NCI-H1105 (cell line): ENCODE results near the gene UNG.
"Not testable (repeated sequence)": the region's sequence is repeated elsewhere in the genome, so short reads cannot be mapped to it uniquely, and the experiment has no call there.

ENCODE experiments used
- DNase-seq: peaks from one replicate; lab custom pipeline; 2025; lab: John Stamatoyannopoulos, UW

UNG gene

DNA sequence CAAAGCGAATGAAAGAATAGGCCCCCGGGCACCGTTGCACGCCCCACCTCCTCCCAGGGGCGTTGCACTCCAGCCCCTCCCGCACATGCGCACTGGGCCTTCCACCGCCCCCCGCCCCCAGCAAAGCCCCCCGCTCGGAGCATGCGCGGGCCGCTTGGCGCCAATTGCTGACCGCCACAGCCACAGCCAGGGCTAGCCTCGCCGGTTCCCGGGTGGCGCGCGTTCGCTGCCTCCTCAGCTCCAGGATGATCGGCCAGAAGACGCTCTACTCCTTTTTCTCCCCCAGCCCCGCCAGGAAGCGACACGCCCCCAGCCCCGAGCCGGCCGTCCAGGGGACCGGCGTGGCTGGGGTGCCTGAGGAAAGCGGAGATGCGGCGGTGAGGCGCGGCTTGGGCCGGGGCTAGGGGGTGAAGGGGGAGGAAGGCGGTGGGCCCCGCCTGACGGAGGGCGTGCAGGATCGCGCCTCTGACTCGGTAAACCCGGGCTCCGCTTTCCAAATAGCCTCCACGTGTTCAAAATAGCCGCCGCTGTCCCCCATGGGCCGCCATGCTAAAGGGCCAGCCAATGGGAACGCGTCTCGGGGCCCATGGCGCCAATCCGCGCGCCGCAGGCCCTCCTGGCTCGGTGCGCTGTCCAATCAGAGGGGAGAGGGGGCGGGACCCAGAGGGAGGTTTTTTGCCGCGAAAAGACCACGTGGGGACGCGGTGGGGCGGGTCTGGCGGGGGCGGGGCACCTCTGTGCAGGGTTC lies at the start of gene UNG:
Gene UNG, plus strand, starts transcription at position 163 of the 748 bp plus-strand sequence. Its CDS starts 83 bp downstream, at position 246.
- peak; percentile 98 for DNase-seq

DNA sequence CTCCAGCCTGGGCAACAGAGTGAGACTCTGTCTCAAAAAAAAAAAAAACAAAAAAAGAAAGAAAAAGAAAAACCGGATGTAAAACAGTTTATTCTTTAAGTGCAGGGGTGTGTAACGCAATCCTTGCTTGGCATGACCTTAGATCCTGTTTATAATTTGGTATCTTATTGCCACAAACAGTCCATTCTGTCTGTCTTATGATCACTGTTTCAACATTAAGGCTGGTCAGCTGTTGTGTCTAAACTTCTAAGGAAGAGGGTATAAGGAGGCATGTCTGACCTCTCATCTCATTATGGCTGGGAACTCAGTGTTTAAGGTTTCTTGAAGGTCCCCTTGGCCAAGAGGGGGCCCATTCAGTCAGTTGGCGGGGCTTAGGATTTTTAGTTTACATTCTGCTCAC lies 48.7 kb upstream of the UNG start:
- DNase-seq = not testable (repeated sequence)

DNA sequence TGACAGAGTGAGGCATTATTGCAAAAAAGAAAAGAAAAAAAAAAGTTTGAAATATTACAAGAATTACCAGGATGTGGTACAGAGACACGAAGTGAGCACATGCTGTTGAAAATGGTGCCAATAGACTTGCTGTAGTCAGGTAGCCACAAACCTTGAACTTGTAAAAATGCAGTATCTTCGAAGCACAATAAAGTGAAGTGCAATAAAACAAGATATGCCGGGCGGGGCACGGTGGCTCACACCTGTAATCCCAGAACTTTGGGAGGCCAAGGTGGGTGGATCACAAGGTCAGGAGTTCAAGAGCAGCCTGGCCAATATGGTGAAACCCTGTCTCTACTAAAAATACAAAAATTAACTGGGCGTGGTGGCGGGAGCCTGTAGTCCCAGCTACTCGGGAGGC lies 47.6 kb upstream of the UNG start:
- not testable (repeated sequence) for DNase-seq

DNA sequence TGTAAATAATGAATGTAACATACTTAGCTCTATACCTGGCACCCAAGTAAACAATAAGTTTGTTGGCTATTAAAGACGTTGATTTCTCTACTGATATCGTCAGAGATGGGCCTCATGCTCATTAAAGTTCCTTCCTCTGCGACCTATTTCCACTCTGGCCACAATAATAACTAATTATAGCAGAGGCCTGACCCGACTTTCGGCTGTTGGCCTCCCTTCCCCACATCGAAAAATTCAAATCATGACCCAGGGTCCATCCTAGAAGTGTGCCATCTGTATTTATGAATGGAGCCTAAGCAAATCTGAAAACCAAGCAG lies 45.3 kb upstream of the UNG start:
- no peak for DNase-seq

DNA sequence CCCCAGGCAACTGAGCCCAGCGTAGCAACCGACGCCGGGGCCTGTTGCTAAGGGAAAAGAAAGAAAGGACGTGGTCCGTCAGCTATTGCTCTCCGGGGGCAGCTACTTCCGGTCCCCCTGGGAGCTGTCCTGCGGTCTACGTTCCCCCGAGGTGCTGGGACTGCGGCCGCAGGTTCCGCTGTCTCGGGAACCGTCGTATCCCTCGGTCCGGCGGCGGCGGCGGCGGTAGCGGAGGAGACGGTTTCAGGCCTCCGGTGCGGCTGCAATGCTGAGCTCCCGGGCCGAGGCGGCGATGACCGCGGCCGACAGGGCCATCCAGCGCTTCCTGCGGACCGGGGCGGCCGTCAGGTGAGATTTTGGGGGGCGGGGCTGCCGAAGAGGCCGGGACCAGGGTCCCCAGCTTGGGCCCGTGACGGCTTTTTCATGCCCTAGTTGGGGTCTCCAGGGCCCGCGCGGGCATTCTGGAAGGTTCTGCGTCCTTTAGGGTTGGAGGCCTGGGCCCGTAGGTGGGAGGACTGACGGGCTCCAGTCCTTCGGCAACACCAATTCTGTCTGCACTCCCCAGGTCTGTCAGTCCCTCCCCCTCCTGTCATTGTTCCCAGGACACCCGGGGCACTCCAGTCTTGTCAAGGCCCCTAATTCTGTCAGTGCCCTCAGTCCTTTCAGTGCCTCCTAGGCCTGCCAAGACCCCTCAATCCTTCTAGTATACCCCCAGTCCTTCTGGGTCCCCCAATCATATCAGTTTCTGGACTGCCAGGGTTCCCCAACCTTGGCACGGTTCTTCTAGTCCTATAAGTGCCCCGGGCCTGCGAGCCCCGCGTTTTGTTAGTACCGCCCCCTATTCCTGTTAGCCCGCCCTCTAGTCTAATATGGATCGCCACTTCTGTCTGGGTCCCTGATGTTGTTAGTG lies 44.7 kb upstream of the UNG start, which contains the start of gene USP30:
Gene USP30, plus strand, starts transcription at position 163 of the 910 bp plus-strand sequence. Its CDS starts 103 bp downstream, at position 266.
- peak; percentile 88 for DNase-seq

DNA sequence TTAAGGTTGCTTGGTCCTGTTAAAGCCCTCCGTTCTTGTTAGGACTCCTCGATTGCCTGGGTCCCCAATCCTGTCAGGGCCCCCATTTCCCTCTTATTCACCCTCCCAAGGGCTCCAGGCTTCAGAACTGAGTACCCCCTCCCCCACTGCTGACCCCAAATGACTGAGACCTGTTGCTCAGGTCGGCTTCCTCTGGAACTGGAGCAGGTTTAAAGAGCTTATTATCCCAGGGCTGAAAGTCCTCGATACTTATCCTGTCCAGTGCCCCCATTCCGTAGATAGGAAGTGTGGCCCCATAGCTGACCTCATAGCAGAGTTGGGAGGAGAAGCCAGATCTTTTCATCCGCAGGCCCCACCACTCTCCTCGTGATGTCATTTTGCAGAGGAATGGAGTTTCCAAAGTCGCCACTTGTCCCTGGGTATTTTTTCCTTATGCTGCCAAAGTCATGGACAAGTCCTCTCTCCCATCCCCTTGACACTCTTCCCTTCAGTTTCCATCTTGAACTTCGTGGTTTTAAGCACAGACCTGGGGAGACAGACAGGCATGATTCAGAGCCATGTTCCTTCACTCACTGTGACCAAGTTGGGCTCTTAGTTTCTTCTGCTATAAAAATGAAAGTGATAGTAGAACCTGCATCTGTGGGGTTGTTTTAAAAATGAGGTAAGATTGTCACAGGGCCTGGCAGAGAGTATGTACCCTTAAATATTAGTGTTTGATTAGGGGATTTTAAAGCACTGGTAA lies 43.8 kb upstream of the UNG start:
- no peak for DNase-seq

DNA sequence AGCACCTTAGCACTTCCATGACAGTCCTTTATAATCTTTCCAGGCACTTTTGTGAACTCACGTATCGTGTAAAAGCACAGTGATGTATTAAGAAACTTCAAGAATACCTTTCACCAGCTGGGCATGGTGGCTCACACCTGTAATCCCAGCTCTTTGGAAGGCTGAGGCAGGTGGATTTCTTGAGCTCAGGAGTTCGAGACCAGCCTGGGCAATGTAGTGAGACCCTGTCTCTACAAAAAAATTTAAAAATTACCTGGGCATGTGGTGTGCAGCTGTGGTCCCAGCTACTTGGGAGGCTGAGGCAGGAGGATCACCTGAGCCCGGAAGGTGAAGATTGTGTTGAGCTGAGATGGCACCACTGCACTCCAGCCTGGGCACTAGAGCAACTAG lies 43.3 kb upstream of the UNG start:
- not testable (repeated sequence) for DNase-seq

DNA sequence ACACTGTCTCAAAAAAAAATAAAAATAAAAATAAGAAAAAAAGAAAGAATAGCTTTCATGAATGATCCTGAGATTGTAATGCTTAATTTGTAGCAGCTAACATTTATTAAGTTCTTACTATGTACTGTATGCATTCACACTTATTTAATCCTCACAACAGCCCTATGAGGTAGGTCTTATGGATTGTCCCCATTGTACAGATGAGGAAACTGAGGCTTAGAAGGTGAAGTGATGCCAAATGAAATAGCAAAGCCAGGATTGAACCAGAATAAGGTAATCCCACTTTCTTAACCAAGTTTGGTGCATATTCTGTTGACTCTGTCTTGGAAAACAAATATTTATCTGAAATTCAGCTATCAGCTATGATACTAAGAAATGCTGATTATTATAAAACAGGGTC lies 42.9 kb upstream of the UNG start:
- no peak for DNase-seq

DNA sequence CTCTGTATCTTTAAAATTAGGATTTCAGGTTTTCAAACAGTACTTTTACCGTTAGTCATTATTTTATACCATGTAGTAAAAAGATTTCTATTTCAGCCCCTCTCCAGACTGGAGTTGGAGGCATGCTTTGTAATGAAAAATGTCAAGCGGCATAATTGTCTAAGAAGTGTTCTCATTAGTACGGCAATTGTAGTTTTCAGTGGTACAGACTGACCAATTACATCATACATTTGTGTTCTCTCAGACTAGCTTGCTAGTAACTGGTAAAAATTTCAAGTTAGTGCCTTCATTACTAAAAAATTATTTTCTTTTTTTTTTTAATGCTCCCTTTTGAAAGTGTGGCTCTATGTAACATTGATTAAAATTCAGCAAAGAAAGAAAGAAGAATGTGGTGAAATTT lies 40.5 kb upstream of the UNG start:
- DNase-seq = no peak

DNA sequence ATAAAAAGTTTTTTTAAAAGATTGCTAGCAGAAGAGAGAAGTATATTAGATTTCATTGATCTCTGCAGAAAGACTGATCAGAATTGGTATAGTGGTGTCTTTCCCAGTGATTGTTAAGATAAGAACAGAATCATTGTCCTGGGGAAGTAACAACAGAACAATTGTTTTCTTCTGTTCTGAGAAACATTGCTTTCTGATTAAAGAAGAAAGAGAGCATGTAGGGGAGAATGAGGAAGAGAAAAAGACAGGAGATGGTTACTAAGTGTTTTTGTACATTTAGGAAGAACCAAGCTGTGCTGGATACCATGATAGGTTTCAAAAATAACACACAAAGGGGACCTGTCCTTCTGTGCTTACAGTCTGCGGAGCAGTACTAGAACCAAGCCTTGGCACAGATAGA lies 40.0 kb upstream of the UNG start:
- no peak for DNase-seq

DNA sequence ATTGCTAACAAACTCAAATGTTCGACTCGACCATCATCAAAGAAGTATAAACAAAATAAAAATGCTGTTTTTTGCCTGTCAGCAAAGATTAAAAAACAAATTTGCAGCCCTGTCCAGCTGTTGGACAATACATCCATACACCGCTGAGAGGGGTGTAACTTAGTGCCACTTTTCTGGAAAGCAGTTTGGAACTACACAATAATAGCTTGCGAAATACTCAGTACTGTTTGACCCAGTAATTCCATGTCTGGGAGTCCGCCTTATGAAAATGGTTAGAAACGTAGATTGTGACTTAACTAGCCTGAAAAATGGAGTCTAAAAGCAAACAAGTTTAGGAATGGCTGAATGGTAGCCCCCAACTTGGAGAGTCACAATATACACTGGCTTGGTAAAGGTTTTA lies 38.6 kb upstream of the UNG start:
- no peak for DNase-seq

DNA sequence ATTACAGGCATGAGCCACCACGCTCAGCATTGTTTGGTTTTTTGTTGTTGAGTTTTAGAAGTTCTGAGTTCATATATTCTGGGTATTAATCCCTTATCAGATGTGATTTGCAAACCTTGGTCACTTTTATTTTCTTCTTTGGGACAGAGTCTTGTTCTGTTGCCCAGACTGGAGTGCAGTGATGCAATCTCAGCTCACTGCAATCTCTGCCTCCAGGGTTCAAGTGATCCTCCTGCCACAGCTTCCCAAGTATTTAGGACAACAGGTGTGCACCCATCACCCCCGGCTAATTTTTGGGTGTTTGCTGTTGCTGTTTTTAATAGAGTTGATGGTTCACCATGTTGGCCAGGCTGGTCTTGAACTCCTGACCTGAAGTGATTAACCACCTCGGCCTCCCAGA lies 33.3 kb upstream of the UNG start:
- DNase-seq = no peak

DNA sequence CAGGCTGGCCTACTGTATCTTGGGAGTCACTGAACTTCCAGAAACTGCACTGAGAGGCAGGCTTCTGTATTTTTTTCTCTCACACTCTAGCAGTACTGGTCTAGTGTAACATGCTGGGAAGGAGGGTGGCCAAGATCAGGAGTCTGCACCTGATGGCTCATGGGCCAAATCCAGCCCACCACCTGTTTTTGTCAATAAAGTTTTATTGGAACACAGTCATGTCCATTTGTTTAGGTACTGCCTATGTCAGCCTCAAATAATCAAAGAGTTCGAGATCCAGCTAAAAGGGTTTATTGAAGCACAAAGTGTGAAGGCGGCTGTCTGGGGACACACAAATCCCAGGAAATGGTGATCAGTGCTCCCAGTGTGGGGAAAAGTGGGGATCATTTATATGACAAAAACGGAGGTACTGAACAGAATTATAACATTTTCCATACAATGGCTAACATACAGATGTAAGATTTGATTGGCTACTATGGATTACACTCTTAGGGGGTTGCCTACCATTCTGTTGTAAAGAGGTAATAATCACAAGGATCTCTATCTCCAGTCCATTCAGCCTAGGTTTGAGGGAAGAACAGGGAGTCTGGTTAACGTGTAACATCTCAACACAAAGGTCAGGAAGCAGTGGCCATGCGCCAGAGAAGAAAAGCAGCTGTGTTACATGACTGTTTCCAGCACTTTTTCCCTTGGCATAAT lies 32.1 kb upstream of the UNG start:
- no peak for DNase-seq

DNA sequence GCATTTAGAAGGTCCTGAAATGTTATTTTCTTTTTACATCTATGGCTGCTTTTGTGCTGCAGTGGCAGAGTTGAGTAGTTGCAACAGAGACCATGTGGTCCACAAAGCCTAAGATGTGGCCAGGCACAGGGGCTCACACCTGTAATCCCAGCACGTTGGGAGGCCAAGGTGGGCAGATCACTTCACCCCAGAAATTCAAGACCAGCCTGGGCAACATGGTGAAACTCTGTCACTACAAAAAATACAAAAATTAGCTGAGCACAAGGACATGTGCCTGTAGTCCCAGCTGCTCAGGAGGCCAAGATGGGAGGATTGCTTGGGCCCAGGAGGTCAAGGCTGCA lies 31.6 kb upstream of the UNG start:
- DNase-seq = no peak

DNA sequence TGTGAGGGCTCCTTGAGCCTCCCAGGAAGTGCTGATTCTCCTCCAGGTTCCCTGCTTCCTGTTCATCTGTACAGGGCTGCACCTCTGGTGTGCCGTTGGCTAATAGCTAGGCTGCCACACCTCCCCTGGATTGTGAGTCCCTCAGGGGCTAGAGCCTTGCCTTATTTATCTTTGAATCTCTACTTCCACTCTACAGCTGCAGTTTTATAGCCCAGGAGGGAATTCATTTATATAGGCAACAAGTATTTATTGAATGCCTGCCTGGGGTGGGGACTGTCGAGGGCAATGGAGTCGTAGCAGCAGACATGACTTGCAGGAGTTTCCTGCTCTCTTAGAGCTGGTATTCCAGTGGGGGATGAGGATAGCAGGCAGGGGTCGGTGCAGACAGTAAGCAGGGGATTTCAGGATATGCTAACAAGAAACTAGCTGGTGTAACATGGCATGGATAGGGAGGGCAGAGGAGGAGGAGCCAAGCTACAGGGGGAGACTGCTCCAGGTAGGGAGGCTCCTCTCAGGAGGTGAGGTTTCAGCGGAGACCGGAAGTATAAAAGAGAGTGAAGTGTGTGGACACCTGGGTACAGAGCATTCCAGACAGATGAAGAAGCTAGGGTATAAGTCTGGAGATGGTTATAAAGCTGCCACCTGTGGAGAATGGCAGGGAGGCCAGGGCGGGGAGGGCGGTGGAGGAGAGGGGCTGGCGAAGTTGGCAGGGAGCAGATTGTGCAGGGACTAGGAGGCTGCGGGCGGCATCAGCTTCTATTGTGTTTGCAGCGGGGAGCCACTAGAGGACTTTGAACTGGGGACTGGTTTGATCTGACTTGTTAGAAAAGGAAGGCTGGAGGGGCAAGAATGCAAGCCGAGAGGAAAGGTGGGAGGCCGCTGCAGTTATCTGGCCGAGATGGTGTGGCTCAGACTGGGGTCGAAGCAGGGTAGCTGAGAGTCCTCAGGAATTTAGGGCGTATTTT lies 27.8 kb upstream of the UNG start:
- DNase-seq = no peak

DNA sequence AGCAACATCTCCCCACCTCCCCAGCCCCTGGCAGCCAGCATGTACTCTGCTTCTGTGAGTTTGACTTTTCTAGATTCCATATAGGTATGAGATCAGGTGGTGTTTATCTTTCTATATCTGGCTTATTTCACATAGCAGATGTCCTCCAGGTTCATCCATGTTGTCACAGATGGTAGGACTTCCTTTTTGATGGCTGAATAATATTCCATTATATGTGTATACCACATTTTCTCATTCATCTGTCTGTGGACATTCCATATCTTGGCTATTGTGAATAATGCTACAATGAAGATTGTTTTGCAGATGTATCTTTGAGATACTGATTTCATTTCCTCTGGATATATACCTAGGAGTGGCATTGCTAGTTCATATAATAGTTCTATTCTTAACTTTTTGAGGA lies 22.5 kb upstream of the UNG start:
- DNase-seq = no peak

DNA sequence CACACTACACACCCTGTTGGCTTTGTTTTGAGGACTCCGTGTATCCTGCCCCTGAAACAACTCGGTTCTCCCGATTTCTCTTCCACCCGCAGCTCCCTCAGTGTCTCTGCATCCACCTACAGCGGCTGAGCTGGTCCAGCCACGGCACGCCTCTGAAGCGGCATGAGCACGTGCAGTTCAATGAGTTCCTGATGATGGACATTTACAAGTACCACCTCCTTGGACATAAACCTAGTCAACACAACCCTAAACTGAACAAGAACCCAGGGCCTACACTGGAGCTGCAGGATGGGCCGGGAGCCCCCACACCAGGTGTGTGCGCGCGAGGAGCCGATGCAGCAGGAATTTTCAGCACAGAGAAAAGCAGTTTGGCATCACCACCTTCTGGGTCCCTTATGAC lies 14.6 kb upstream of the UNG start:
- no peak for DNase-seq

DNA sequence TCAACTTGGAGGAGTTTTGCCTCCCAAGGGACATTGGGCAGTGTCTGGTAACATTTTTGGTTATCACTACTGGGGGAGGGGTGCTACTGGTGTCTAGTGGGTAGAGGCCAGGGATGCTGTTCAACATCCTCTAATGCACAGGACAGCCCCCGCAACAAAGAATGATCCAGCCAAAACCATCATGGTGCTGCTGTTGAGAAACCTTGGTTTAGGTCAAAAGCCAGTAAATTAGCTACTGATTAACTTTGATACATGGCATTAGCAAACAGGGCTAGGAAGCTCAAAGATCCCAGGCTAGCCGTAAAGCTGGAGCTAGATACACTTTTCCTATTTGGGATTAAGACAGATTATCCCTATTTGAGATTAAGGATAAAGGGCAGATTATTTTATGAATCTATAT lies 13.0 kb upstream of the UNG start:
- DNase-seq = no peak

DNA sequence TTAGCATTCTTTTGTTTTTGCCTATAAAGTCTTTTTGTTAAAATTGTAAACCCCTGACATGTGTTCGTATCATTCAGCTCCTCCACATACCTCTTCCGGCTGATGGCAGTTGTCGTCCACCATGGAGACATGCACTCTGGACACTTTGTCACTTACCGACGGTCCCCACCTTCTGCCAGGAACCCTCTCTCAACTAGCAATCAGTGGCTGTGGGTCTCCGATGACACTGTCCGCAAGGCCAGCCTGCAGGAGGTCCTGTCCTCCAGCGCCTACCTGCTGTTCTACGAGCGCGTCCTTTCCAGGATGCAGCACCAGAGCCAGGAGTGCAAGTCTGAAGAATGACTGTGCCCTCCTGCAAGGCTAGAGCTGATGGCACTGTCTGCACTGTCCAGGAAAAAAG lies 11.8 kb upstream of the UNG start:
- DNase-seq = no peak

DNA sequence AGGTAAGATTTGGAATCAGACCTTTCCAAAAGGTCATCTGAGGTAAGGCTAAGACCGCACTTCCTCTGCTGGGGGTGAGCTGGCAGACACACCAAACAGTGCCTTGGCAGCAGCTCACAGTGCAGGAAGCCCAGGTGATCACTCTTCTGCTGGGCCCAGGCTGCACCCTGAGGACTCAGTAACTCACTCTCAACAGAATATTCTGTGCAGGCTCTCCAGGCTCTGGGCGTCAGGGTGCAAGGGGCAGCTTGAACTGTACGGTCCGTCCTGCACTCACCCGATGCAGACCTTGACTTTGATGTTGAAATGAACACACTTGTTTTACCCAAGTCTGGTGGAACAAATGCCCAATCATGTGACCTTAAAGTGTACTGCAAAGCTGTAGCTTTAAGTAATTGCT lies 10.1 kb upstream of the UNG start:
- DNase-seq = no peak

DNA sequence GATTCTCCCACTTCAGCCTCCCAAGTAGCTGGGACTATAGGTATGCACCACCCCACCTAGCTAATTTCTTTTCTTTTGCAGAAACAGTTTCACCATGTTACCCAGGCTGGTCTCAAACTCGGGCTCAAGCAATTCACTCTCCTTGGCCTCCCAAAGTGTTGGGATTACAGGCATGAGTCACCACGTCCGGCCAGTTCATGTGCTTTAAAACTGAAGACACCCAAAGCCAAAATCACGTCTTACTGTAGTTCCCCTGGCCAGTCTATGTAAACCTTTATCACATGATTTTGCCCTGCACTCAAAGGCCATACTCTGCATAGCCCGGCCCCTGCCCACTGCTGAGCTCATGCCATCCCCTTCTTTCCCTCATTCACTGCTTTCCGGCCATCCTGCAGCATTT lies 8.6 kb upstream of the UNG start:
- DNase-seq = no peak
